Right atrium auricular region (tissue), 2 donors: Measurements from ENCODE around the gene B3GALT4. TPM values are rescaled to one million over a fixed set of nuclear protein-coding genes. Genes with fewer than 3 reads are reported as not detected.

Experiments
- DNase-seq: peaks from one replicate; pipeline ENCODE4 v3.0.0-alpha.2; 2019; ENCODE audit warnings: low spot score
- H3K27ac ChIP-seq, 2 donors: fragments of 200-600 bp; sonication (generic); 1 replicate in 1 of 2; 2 replicates in 1 of 2; pipeline ENCODE4 v1.5.1; 2016 to 2019
- H3K27me3 ChIP-seq, 2 donors: fragments of 200-600 bp; sonication (generic); one replicate each; pipeline versions ENCODE4 v1.5.1 to v1.6.0; 2017 to 2019
- H3K36me3 ChIP-seq: fragments of 200-600 bp; sonication (generic); one replicate; pipeline ENCODE4 v1.5.1; 2016
- H3K4me1 ChIP-seq, 2 donors: fragments of 200-600 bp; sonication (generic); one replicate each; pipeline versions ENCODE4 v1.5.1 to v1.6.0; 2017 to 2019
- H3K4me3 ChIP-seq, 2 donors: fragments of 200-600 bp; sonication (generic); 1 replicate in 1 of 2; 2 replicates in 1 of 2; pipeline ENCODE4 v1.5.1; 2017 to 2019; ENCODE audit warnings: mild to moderate bottlenecking in 1 of 2, moderate library complexity in 1 of 2
- H3K9me3 ChIP-seq, 2 donors: fragments of 200-600 bp; sonication (generic); one replicate each; pipeline ENCODE4 v1.5.1; 2019
- CTCF ChIP-seq, 2 donors: fragments of 200-600 bp; sonication (generic); IDR thresholded peaks; one replicate each; pipeline ENCODE4 v1.5.1; 2019; ENCODE audit warnings: antibody characterized with exemption in 2 of 2
- total RNA-seq, 2 donors: library from RNA; depleted of rRNA; stranded (reverse); fragments of >200 nt; gene quantifications; one replicate each; pipeline ENCODE4 v1.1.0, GENCODE V29; 2016

B3GALT4 gene
- total RNA-seq, 2 donors from 2014 or later = 9.4 to 12.1 TPM

- no peak for DNase-seq
- Histone ChIP-seq H3K36me3 (no peaks in the 10 kb centered on the region), H3K4me3 (no peak overlapping the region), H3K4me1 (no peaks in the 10 kb centered on the region), H3K9me3 (no peaks in the 10 kb centered on the region), H3K27me3 (no peaks in the 10 kb centered on the region), H3K27ac (no peak overlapping the region)
- TF ChIP-seq CTCF (IDR thresholded peaks at IDR 0.05) = no peak
Measured at GRCh38 chr6:33241968-33242367, 35.0 kb upstream of the B3GALT4 start.

GRCh38 chr6:33243476-33243875 lies 33.4 kb upstream of the B3GALT4 start:
- no peak for TF ChIP-seq CTCF (IDR thresholded peaks at IDR 0.05)
- Histone ChIP-seq H3K27me3 (no peaks in the 10 kb centered on the region), H3K36me3 (no peaks in the 10 kb centered on the region), H3K9me3 (no peaks in the 10 kb centered on the region), H3K4me3 (no peak overlapping the region), H3K27ac (no peak overlapping the region), H3K4me1 (peaks cover 0 to 7% of the 10 kb centered on the region in 2 donors)
- no peak for DNase-seq

GRCh38 chr6:33247977-33248642 lies 28.8 kb upstream of the B3GALT4 start:
- H3K27ac ChIP-seq = peak overlapping the region; percentile 93 to 95
- H3K4me3 ChIP-seq = peak overlapping the region; percentile 36 to 62
- peaks cover 0 to 25% of the 10 kb centered on the region in 2 donors for H3K4me1 ChIP-seq
- H3K27me3 ChIP-seq = no peaks in the 10 kb centered on the region
- DNase-seq = peak; percentile 95
- peak; percentile 91 to 98 for TF ChIP-seq CTCF (IDR thresholded peaks at IDR 0.05)
- no peaks in the 10 kb centered on the region for H3K36me3 ChIP-seq
- no peaks in the 10 kb centered on the region for H3K9me3 ChIP-seq

- Histone ChIP-seq H3K9me3 (no peaks in the 10 kb centered on the region), H3K36me3 (no peaks in the 10 kb centered on the region), H3K27ac (peak overlapping the region; percentile 93 to 95), H3K27me3 (no peaks in the 10 kb centered on the region), H3K4me3 (peak overlapping the region; percentile 36 to 62), H3K4me1 (peaks cover 0 to 25% of the 10 kb centered on the region in 2 donors)
- TF ChIP-seq CTCF (IDR thresholded peaks at IDR 0.05) = peak in 1 of 2 donors; percentile 39
- DNase-seq = no peak
Measured at GRCh38 chr6:33248643-33248931, 28.3 kb upstream of the B3GALT4 start.

- peak in 1 of 2 donors; percentile 32 for TF ChIP-seq CTCF (IDR thresholded peaks at IDR 0.05)
- peak; percentile 99 for DNase-seq
- Histone ChIP-seq H3K27ac (peak overlapping the region; percentile 93 to 95), H3K27me3 (no peaks in the 10 kb centered on the region), H3K36me3 (no peaks in the 10 kb centered on the region), H3K4me3 (peak overlapping the region; percentile 48 to 62), H3K9me3 (no peaks in the 10 kb centered on the region), H3K4me1 (peaks cover 0 to 25% of the 10 kb centered on the region in 2 donors)
Measured at GRCh38 chr6:33248932-33249731, 27.8 kb upstream of the B3GALT4 start.
